ENCODE results near the gene FBXL16. TPM values are rescaled to one million over a fixed set of nuclear protein-coding genes. Genes with fewer than 3 reads are reported as not detected.

Gene FBXL16
- total and polyA plus RNA-seq, 9 of the 15 experiments (the other 6 are each of a cell fraction or from before 2014, with no cell fraction given): 0.21 to 8.2 (median 1.7) TPM

DNA sequence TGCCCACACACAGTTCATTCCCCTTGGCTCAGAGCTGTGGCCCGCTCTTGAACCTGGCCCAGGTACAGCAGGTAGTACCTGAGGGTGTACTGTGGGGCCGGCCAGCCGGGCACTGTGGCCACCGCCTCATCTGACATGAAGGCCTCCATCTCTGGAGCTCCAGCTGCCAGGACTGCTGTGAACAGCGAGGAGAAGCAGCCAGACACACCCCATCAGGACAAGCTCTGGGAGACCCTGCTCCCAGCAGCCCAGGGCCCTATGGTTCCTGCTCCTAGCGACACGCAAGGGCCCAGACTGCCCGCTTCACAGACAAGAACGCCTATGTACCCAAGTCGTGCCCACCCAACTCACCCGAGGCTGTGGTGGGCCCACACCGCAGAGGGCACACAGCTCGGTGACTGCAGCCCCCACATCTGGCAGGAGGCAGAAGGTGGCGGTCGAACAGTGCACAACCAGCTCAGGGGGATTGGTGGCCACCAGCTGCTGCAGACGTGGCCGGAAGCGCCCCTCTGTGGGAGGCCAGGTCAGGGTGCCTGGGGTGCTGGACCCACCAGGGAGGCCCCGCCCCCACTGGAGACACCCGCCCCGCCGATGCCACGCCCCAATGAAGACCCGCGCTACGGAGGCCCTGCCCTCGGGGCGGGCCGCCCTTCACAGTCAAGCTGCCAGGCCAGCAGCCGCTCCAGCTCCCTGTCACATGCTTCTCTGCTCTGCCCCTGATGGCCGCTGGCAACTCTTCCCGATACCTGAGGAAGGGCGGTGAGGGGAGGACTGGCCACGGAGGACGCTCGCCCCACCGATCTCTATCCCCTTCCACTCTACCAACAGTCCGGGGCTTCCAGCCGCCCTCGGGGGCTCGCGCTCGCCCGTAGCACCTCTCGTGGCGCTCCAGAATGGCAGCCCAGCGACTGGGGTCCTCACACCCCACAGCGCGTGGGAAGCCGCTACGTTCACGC lies 26.5 kb downstream of the FBXL16 start (continued):
- no peak for TF ChIP-seq NR0B1 (IDR thresholded peaks at IDR 0.05; ENCODE audit: partially characterized antibody)
- peak; percentile 17; the same call in 1 of the 2 replicates for TF ChIP-seq SMARCA4 (IDR thresholded peaks at IDR 0.05)
- no peak for TF ChIP-seq ESRRA (IDR thresholded peaks at IDR 0.05; ENCODE audit: borderline replicate concordance, low read depth)
- TF ChIP-seq NCOA1 (IDR thresholded peaks at IDR 0.05; ENCODE audit: low read depth): no peak
- no peak for TF ChIP-seq ARID2 (IDR thresholded peaks at IDR 0.05)
- TF ChIP-seq KDM1A (IDR thresholded peaks at IDR 0.05): no peak
- no peak for TF ChIP-seq ZNF586 (CRISPR knock-in tag; conservative IDR thresholded peaks at IDR 0.05)
- TF ChIP-seq GTF2F1 (IDR thresholded peaks at IDR 0.05; ENCODE audit: low read depth, low read length): no peak
- peak; percentile 58 for TF ChIP-seq SAP30 (IDR thresholded peaks at IDR 0.05; ENCODE audit: borderline replicate concordance, insufficient read depth, low read depth, low read length, poor library complexity, severe bottlenecking)
- TF ChIP-seq ZFP36 (IDR thresholded peaks at IDR 0.05; ENCODE audit: low read depth, low read length, partially characterized antibody): no peak
- TF ChIP-seq, protein P1, sequence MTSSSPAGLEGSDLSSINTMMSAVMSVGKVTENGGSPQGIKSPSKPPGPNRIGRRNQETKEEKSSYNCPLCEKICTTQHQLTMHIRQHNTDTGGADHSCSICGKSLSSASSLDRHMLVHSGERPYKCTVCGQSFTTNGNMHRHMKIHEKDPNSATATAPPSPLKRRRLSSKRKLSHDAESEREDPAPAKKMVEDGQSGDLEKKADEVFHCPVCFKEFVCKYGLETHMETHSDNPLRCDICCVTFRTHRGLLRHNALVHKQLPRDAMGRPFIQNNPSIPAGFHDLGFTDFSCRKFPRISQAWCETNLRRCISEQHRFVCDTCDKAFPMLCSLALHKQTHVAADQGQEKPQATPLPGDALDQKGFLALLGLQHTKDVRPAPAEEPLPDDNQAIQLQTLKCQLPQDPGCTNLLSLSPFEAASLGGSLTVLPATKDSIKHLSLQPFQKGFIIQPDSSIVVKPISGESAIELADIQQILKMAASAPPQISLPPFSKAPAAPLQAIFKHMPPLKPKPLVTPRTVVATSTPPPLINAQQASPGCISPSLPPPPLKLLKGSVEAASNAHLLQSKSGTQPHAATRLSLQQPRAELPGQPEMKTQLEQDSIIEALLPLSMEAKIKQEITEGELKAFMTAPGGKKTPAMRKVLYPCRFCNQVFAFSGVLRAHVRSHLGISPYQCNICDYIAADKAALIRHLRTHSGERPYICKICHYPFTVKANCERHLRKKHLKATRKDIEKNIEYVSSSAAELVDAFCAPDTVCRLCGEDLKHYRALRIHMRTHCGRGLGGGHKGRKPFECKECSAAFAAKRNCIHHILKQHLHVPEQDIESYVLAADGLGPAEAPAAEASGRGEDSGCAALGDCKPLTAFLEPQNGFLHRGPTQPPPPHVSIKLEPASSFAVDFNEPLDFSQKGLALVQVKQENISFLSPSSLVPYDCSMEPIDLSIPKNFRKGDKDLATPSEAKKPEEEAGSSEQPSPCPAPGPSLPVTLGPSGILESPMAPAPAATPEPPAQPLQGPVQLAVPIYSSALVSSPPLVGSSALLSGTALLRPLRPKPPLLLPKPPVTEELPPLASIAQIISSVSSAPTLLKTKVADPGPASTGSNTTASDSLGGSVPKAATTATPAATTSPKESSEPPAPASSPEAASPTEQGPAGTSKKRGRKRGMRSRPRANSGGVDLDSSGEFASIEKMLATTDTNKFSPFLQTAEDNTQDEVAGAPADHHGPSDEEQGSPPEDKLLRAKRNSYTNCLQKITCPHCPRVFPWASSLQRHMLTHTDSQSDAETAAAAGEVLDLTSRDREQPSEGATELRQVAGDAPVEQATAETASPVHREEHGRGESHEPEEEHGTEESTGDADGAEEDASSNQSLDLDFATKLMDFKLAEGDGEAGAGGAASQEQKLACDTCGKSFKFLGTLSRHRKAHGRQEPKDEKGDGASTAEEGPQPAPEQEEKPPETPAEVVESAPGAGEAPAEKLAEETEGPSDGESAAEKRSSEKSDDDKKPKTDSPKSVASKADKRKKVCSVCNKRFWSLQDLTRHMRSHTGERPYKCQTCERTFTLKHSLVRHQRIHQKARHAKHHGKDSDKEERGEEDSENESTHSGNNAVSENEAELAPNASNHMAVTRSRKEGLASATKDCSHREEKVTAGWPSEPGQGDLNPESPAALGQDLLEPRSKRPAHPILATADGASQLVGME (CRISPR knock-in tag; IDR thresholded peaks at IDR 0.05): no peak
- TF ChIP-seq AFF1 (IDR thresholded peaks at IDR 0.05; ENCODE audit: low read depth in 1 of 2, partially characterized antibody in 2 of 2): no peak
- no peak for TF ChIP-seq PRMT5 (CRISPR knock-in tag; IDR thresholded peaks at IDR 0.05)
- TF ChIP-seq, protein P2, sequence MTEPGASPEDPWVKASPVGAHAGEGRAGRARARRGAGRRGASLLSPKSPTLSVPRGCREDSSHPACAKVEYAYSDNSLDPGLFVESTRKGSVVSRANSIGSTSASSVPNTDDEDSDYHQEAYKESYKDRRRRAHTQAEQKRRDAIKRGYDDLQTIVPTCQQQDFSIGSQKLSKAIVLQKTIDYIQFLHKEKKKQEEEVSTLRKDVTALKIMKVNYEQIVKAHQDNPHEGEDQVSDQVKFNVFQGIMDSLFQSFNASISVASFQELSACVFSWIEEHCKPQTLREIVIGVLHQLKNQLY (CRISPR knock-in tag; conservative IDR thresholded peaks at IDR 0.05): no peak
- no peak for TF ChIP-seq TAL1 (IDR thresholded peaks at IDR 0.05)

Data from K562 (cell line).